ENCODE results near the gene HOMER2. TPM values are rescaled to one million over a fixed set of nuclear protein-coding genes. Genes with fewer than 3 reads are reported as not detected.

HOMER2 gene
- total RNA-seq, 1 donor from 2014 or later, result 21.0 TPM

- Mint-ChIP-seq H3K4me3 (ENCODE audit: low read depth) (no peak overlapping the region), H3K27ac (no peak overlapping the region), H3K27me3 (no peaks in the 10 kb centered on the region), H3K4me1 (ENCODE audit: low read depth) (peaks cover 7% of the 10 kb centered on the region), H3K9me3 (ENCODE audit: low read depth) (peaks cover 6% of the 10 kb centered on the region), H3K36me3 (ENCODE audit: insufficient read depth) (peaks cover 2% of the 10 kb centered on the region)
- no peak for DNase-seq (ENCODE audit: low spot score, unreplicated experiment)
- no peak for TF ChIP-seq CTCF (IDR thresholded peaks at IDR 0.05; ENCODE audit: unreplicated experiment)
Observed at GRCh38 chr15:82980981-82981380, 28.5 kb upstream of the HOMER2 start.

- peaks cover 2% of the 10 kb centered on the region for H3K36me3 Mint-ChIP-seq (ENCODE audit: insufficient read depth)
- H3K27ac Mint-ChIP-seq, result no peak overlapping the region
- DNase-seq (ENCODE audit: low spot score, unreplicated experiment), result no peak
- TF ChIP-seq CTCF (IDR thresholded peaks at IDR 0.05; ENCODE audit: unreplicated experiment), result no peak
- no peaks in the 10 kb centered on the region for H3K4me1 Mint-ChIP-seq (ENCODE audit: low read depth)
- H3K9me3 Mint-ChIP-seq (ENCODE audit: low read depth), result no peaks in the 10 kb centered on the region
- no peaks in the 10 kb centered on the region for H3K27me3 Mint-ChIP-seq
- H3K4me3 Mint-ChIP-seq (ENCODE audit: low read depth), result no peak overlapping the region
Observed at GRCh38 chr15:82979726-82980125, 27.2 kb upstream of the HOMER2 start.

- no peak overlapping the region for H3K4me3 Mint-ChIP-seq (ENCODE audit: low read depth)
- no peak for TF ChIP-seq CTCF (IDR thresholded peaks at IDR 0.05; ENCODE audit: unreplicated experiment)
- no peaks in the 10 kb centered on the region for H3K9me3 Mint-ChIP-seq (ENCODE audit: low read depth)
- DNase-seq (ENCODE audit: low spot score, unreplicated experiment), result no peak
- peaks cover 2% of the 10 kb centered on the region for H3K36me3 Mint-ChIP-seq (ENCODE audit: insufficient read depth)
- H3K4me1 Mint-ChIP-seq (ENCODE audit: low read depth), result no peaks in the 10 kb centered on the region
- no peaks in the 10 kb centered on the region for H3K27me3 Mint-ChIP-seq
- H3K27ac Mint-ChIP-seq, result no peak overlapping the region
Observed at GRCh38 chr15:82978438-82978837, 25.9 kb upstream of the HOMER2 start.

- H3K27me3 Mint-ChIP-seq, result no peaks in the 10 kb centered on the region
- H3K36me3 Mint-ChIP-seq (ENCODE audit: insufficient read depth), result peaks cover 2% of the 10 kb centered on the region
- TF ChIP-seq CTCF (IDR thresholded peaks at IDR 0.05; ENCODE audit: unreplicated experiment), result no peak
- H3K4me3 Mint-ChIP-seq (ENCODE audit: low read depth), result no peak overlapping the region
- no peak for DNase-seq (ENCODE audit: low spot score, unreplicated experiment)
- H3K4me1 Mint-ChIP-seq (ENCODE audit: low read depth), result no peaks in the 10 kb centered on the region
- no peaks in the 10 kb centered on the region for H3K9me3 Mint-ChIP-seq (ENCODE audit: low read depth)
- no peak overlapping the region for H3K27ac Mint-ChIP-seq
Observed at GRCh38 chr15:82977076-82977475, 24.6 kb upstream of the HOMER2 start.

GRCh38 chr15:82972990-82973389 is 20.5 kb upstream of the HOMER2 start:
- H3K4me1 Mint-ChIP-seq (ENCODE audit: low read depth), result peaks cover 12% of the 10 kb centered on the region
- no peak overlapping the region for H3K4me3 Mint-ChIP-seq (ENCODE audit: low read depth)
- no peaks in the 10 kb centered on the region for H3K36me3 Mint-ChIP-seq (ENCODE audit: insufficient read depth)
- no peaks in the 10 kb centered on the region for H3K27me3 Mint-ChIP-seq
- no peak overlapping the region for H3K27ac Mint-ChIP-seq
- H3K9me3 Mint-ChIP-seq (ENCODE audit: low read depth), result no peaks in the 10 kb centered on the region
- DNase-seq (ENCODE audit: low spot score, unreplicated experiment), result no peak
- TF ChIP-seq CTCF (IDR thresholded peaks at IDR 0.05; ENCODE audit: unreplicated experiment), result no peak
